Measurements from ENCODE around the gene NHS. TPM values are rescaled to one million over a fixed set of nuclear protein-coding genes. Genes with fewer than 3 reads are reported as not detected.

The NHS gene
- total RNA-seq, 1 experiment from 2014 or later, result 6.2 TPM

- peak; percentile 38 for DNase-seq (ENCODE audit: unreplicated experiment)
- BruUV-seq (replicated peaks), result no TSS peak
- intact Hi-C loops (cut with micrococcal nuclease), result no loop called here
- Mint-ChIP-seq H3K4me3 (ENCODE audit: unreplicated experiment) (no peak overlapping the region), H3K36me3 (ENCODE audit: insufficient read depth, unreplicated experiment) (no peaks in the 10 kb centered on the region), H3K27ac (ENCODE audit: low read depth, unreplicated experiment) (no peak overlapping the region), H3K4me1 (ENCODE audit: insufficient read depth, unreplicated experiment) (peaks cover 8% of the 10 kb centered on the region), H3K9me3 (ENCODE audit: unreplicated experiment) (no peaks in the 10 kb centered on the region), H3K27me3 (ENCODE audit: insufficient read depth, unreplicated experiment) (peaks cover 23% of the 10 kb centered on the region)
- TF ChIP-seq CTCF (IDR thresholded peaks at IDR 0.05; ENCODE audit: unreplicated experiment), result no peak
- CTCF ChIA-PET, result no interaction called here
- POLR2A ChIA-PET, result no interaction called here
These were observed 89.2 kb downstream of the NHS start for GRCh38 chrX:17464194-17464593.

GRCh38 chrX:17465201-17465600 lies 90.2 kb downstream of the NHS start:
- no peak for DNase-seq (ENCODE audit: unreplicated experiment)
- Mint-ChIP-seq H3K9me3 (ENCODE audit: unreplicated experiment) (no peaks in the 10 kb centered on the region), H3K36me3 (ENCODE audit: insufficient read depth, unreplicated experiment) (no peaks in the 10 kb centered on the region), H3K27me3 (ENCODE audit: insufficient read depth, unreplicated experiment) (peaks cover 23% of the 10 kb centered on the region), H3K4me1 (ENCODE audit: insufficient read depth, unreplicated experiment) (no peaks in the 10 kb centered on the region), H3K27ac (ENCODE audit: low read depth, unreplicated experiment) (no peak overlapping the region), H3K4me3 (ENCODE audit: unreplicated experiment) (no peak overlapping the region)
- no peak for TF ChIP-seq CTCF (IDR thresholded peaks at IDR 0.05; ENCODE audit: unreplicated experiment)
- CTCF ChIA-PET, result no interaction called here
- POLR2A ChIA-PET, result no interaction called here
- intact Hi-C loops (cut with micrococcal nuclease), result no loop called here
- no TSS peak for BruUV-seq (replicated peaks)

- H3K27me3 Mint-ChIP-seq (ENCODE audit: insufficient read depth, unreplicated experiment), result peaks cover 23% of the 10 kb centered on the region
- no peak overlapping the region for H3K4me3 Mint-ChIP-seq (ENCODE audit: unreplicated experiment)
- no peaks in the 10 kb centered on the region for H3K4me1 Mint-ChIP-seq (ENCODE audit: insufficient read depth, unreplicated experiment)
- no peaks in the 10 kb centered on the region for H3K9me3 Mint-ChIP-seq (ENCODE audit: unreplicated experiment)
- no TSS peak for BruUV-seq (replicated peaks)
- intact Hi-C loops (cut with micrococcal nuclease), result no loop called here
- H3K36me3 Mint-ChIP-seq (ENCODE audit: insufficient read depth, unreplicated experiment), result no peaks in the 10 kb centered on the region
- POLR2A ChIA-PET, result no interaction called here
- no peak for TF ChIP-seq CTCF (IDR thresholded peaks at IDR 0.05; ENCODE audit: unreplicated experiment)
- no peak overlapping the region for H3K27ac Mint-ChIP-seq (ENCODE audit: low read depth, unreplicated experiment)
- DNase-seq (ENCODE audit: unreplicated experiment), result no peak
- CTCF ChIA-PET, result interaction anchor here (0.6 to 1.4 kb wide), 2 partner anchors 16 to 1539 kb away, joined by 3 to 4 read pairs; no protein-coding TSS in a partner anchor
These were observed 90.8 kb downstream of the NHS start for GRCh38 chrX:17465802-17466201.

GRCh38 chrX:17470136-17470535 lies 95.1 kb downstream of the NHS start:
- BruUV-seq (replicated peaks), result no TSS peak
- intact Hi-C loops (cut with micrococcal nuclease), result loop anchor here (10.0 kb wide), 1 partner anchor 95 kb away; the partner anchor contains the start of gene NHS
- ChIA-PET POLR2A (no interaction called here), CTCF (interaction anchor here (0.5 kb wide), 1 partner anchor 312 kb away, joined by 3 read pairs; no protein-coding TSS in a partner anchor)
- Mint-ChIP-seq H3K4me3 (ENCODE audit: unreplicated experiment) (no peak overlapping the region), H3K27me3 (ENCODE audit: insufficient read depth, unreplicated experiment) (peaks cover 13% of the 10 kb centered on the region), H3K9me3 (ENCODE audit: unreplicated experiment) (no peaks in the 10 kb centered on the region), H3K4me1 (ENCODE audit: insufficient read depth, unreplicated experiment) (no peaks in the 10 kb centered on the region), H3K36me3 (ENCODE audit: insufficient read depth, unreplicated experiment) (no peaks in the 10 kb centered on the region), H3K27ac (ENCODE audit: low read depth, unreplicated experiment) (no peak overlapping the region)
- no peak for TF ChIP-seq CTCF (IDR thresholded peaks at IDR 0.05; ENCODE audit: unreplicated experiment)
- peak; percentile 63 for DNase-seq (ENCODE audit: unreplicated experiment)
